HG02798 (cell line): ENCODE results near the gene PLA2G4A.

Experiments
- ATAC-seq: cut with Tn5 transposase; IDR thresholded peaks from one replicate; pipeline ENCODE4 v1.9.1; 2021; ENCODE audit warnings: mild to moderate bottlenecking; ENCODE audit not compliant: unreplicated experiment, poor library complexity

PLA2G4A gene

GRCh38 chr1:186999506-186999905 is 170.8 kb downstream of the PLA2G4A start:
- ATAC-seq = no peak

GRCh38 chr1:187001198-187001889 is 172.6 kb downstream of the PLA2G4A start:
- no peak for ATAC-seq

GRCh38 chr1:187003353-187003752 is 174.6 kb downstream of the PLA2G4A start:
- no peak for ATAC-seq

- no peak for ATAC-seq
Observed at GRCh38 chr1:187006896-187007295, 178.1 kb downstream of the PLA2G4A start.

GRCh38 chr1:187009320-187009719 is 180.6 kb downstream of the PLA2G4A start:
- ATAC-seq = no peak

- no peak for ATAC-seq
Observed at GRCh38 chr1:187010571-187011309, 182.0 kb downstream of the PLA2G4A start.

GRCh38 chr1:187013582-187014200 is 184.9 kb downstream of the PLA2G4A start:
- no peak for ATAC-seq

- no peak for ATAC-seq
Observed at GRCh38 chr1:187018291-187018690, 189.5 kb downstream of the PLA2G4A start.

- ATAC-seq = no peak
Observed at GRCh38 chr1:187027253-187027652, 198.5 kb downstream of the PLA2G4A start.

- peak; percentile 71 for ATAC-seq
Observed at GRCh38 chr1:187032316-187032981, 203.7 kb downstream of the PLA2G4A start.

GRCh38 chr1:187032982-187033692 is 204.4 kb downstream of the PLA2G4A start:
- peak; percentile 16 for ATAC-seq

GRCh38 chr1:187033693-187034390 is 205.1 kb downstream of the PLA2G4A start:
- no peak for ATAC-seq

- ATAC-seq = no peak
Observed at GRCh38 chr1:187034501-187034900, 205.8 kb downstream of the PLA2G4A start.

GRCh38 chr1:187037973-187038553 is 209.3 kb downstream of the PLA2G4A start:
- ATAC-seq = no peak
